GM23338 (cell line): ENCODE measurements around the gene SERGEF. TPM values are rescaled to one million over a fixed set of nuclear protein-coding genes. Genes with fewer than 3 reads are reported as not detected.

Source experiments
- ATAC-seq: fragments of 200-7000 bp; cut with Tn5 transposase; 3 replicates; pipeline ENCODE4 v1.9.1; 2020
- DNase-seq: peaks from one replicate; pipeline ENCODE4 v3.0.0-alpha.2; 2015; ENCODE audit warnings: low spot score
- H2AFZ ChIP-seq: fragments of 200-600 bp; sonication (generic); 2 replicates; pipeline ENCODE4 v1.8.0; 2016; ENCODE audit warnings: antibody characterized with exemption, mild to moderate bottlenecking, moderate library complexity
- H3F3A ChIP-seq: fragments of 200-600 bp; sonication (generic); replicated peaks from 2 replicates; pipeline ENCODE4 v1.8.0; 2017; ENCODE audit warnings: antibody characterized with exemption, mixed run types, low read depth
- H3K27ac ChIP-seq: fragments of 200-600 bp; sonication (generic); 2 replicates; pipeline ENCODE4 v1.6.1; 2016; ENCODE audit warnings: low read depth
- H3K27me3 ChIP-seq: fragments of 200-600 bp; sonication (generic); 2 replicates; pipeline ENCODE4 v1.8.0; 2016; ENCODE audit warnings: mild to moderate bottlenecking, mixed run types, moderate library complexity; ENCODE audit not compliant: insufficient read depth
- H3K36me3 ChIP-seq: fragments of 200-600 bp; sonication (generic); 2 replicates; pipeline ENCODE4 v1.8.0; 2016; ENCODE audit warnings: mild to moderate bottlenecking; ENCODE audit not compliant: insufficient read depth
- H3K4me1 ChIP-seq: fragments of 200-600 bp; sonication (generic); 2 replicates; pipeline ENCODE4 v1.8.0; 2016; ENCODE audit warnings: mild to moderate bottlenecking, moderate library complexity; ENCODE audit not compliant: insufficient read depth
- H3K4me2 ChIP-seq: fragments of 200-600 bp; sonication (generic); 2 replicates; pipeline ENCODE4 v1.7.1; 2017; ENCODE audit warnings: mixed run types
- H3K4me3 ChIP-seq: fragments of 200-600 bp; sonication (generic); 2 replicates; pipeline ENCODE4 v1.6.1; 2016; ENCODE audit warnings: mixed run types
- H3K79me2 ChIP-seq: fragments of 200-600 bp; sonication (generic); replicated peaks from 2 replicates; pipeline ENCODE4 v1.8.0; 2017; ENCODE audit warnings: mild to moderate bottlenecking; ENCODE audit not compliant: insufficient read depth
- H3K9me2 ChIP-seq: fragments of 200-600 bp; sonication (generic); 2 replicates; pipeline ENCODE4 v1.8.0; 2017; ENCODE audit not compliant: insufficient read depth
- H4K20me1 ChIP-seq: fragments of 200-600 bp; sonication (generic); replicated peaks from 2 replicates; pipeline ENCODE4 v1.8.0; 2017; ENCODE audit warnings: mild to moderate bottlenecking; ENCODE audit not compliant: insufficient read depth
- H3K27ac Mint-ChIP-seq: 2 replicates; pipeline ENCODE4 v1.8.0; 2020; ENCODE audit warnings: inconsistent platforms, mild to moderate bottlenecking, moderate library complexity, mixed read lengths
- H3K27me3 Mint-ChIP-seq: 3 replicates; pipeline ENCODE4 v1.8.0; 2022; ENCODE audit warnings: low read depth, mild to moderate bottlenecking, moderate library complexity, mixed read lengths, inconsistent platforms; ENCODE audit not compliant: insufficient read depth, poor library complexity
- H3K36me3 Mint-ChIP-seq: 3 replicates; pipeline ENCODE4 v1.8.0; 2021; ENCODE audit warnings: low read depth, mild to moderate bottlenecking, inconsistent platforms, moderate library complexity, mixed read lengths
- H3K4me1 Mint-ChIP-seq: 3 replicates; pipeline ENCODE4 v1.8.0; 2020; ENCODE audit warnings: mild to moderate bottlenecking, inconsistent platforms, mixed read lengths
- H3K4me3 Mint-ChIP-seq: 3 replicates; pipeline ENCODE4 v1.8.0; 2021; ENCODE audit warnings: moderate library complexity, mild to moderate bottlenecking, inconsistent platforms, mixed read lengths
- H3K9me3 Mint-ChIP-seq: 3 replicates; pipeline ENCODE4 v1.8.0; 2020; ENCODE audit warnings: moderate library complexity, mild to moderate bottlenecking, inconsistent platforms, mixed read lengths
- CREB1 ChIP-seq: fragments of 250-450 bp; sonication (Bioruptor Pico); IDR thresholded peaks from 2 replicates; pipeline ENCODE4 v1.5.0; 2020; ENCODE audit warnings: low read depth, mild to moderate bottlenecking, moderate library complexity
- EZH2 ChIP-seq: fragments of 200-600 bp; sonication (generic); IDR thresholded peaks from one replicate; pipeline ENCODE4 v1.8.0; 2017; ENCODE audit warnings: antibody characterized with exemption, mild to moderate bottlenecking, low read depth; ENCODE audit not compliant: unreplicated experiment
- EZH2phosphoT487 ChIP-seq: fragments of 200-600 bp; sonication (generic); IDR thresholded peaks from one replicate; pipeline ENCODE4 v1.8.1; 2018; ENCODE audit warnings: antibody characterized with exemption; ENCODE audit not compliant: unreplicated experiment
- NANOG ChIP-seq: IDR thresholded peaks from 2 replicates; pipeline ENCODE4 v1.6.1; 2016; ENCODE audit warnings: antibody characterized with exemption, borderline replicate concordance
- POLR2AphosphoS5 ChIP-seq: IDR thresholded peaks from 2 replicates; pipeline ENCODE4 v1.6.1; 2016; ENCODE audit warnings: antibody characterized with exemption, low read depth
- STAT1 ChIP-seq: IDR thresholded peaks from one replicate; pipeline ENCODE4 v1.6.1; 2016; ENCODE audit warnings: antibody characterized with exemption; ENCODE audit not compliant: unreplicated experiment
- ZNF114 ChIP-seq: fragments of 250-450 bp; sonication (Bioruptor Pico); IDR thresholded peaks from 2 replicates; pipeline ENCODE4 v1.5.0; 2020; ENCODE audit warnings: mild to moderate bottlenecking, moderate library complexity
- ZNF331 ChIP-seq: fragments of 250-450 bp; sonication (Bioruptor Pico); IDR thresholded peaks from 2 replicates; pipeline ENCODE4 v1.5.0; 2020; ENCODE audit warnings: low read depth, mild to moderate bottlenecking, moderate library complexity
- polyA plus RNA-seq: library from polyadenylated mRNA; unstranded; fragments of >200 nt; fragmentation: Nextera tagmentation; extraction: Ambion mirVana; gene quantifications from 2 replicates; pipeline ENCODE4 v1.2.1, GENCODE V29; 2016
- total RNA-seq: library from RNA; depleted of rRNA; stranded (reverse); fragments of >200 nt; shearing (Covaris generic); gene quantifications from 2 replicates; pipeline ENCODE4 v1.2.3, GENCODE V29; 2014
- TF ChIP-seq, protein P1 (sequence below), 2 experiments: fragments of 200-600 bp in 1 of 2; sonication (generic) in 1 of 2; conservative IDR thresholded peaks; 2 replicates each; pipeline versions ENCODE4 v1.5.1 to v1.6.1; 2016 to 2017; ENCODE audit warnings: antibody characterized with exemption in 2 of 2, low read depth in 2 of 2, mild to moderate bottlenecking in 2 of 2, moderate library complexity in 1 of 2
- TF ChIP-seq, protein P2 (sequence below): IDR thresholded peaks from 2 replicates; pipeline ENCODE4 v1.6.1; 2016; ENCODE audit warnings: antibody characterized with exemption
- TF ChIP-seq, protein P3 (sequence below): IDR thresholded peaks from one replicate; pipeline ENCODE4 v1.6.1; 2018; ENCODE audit warnings: antibody characterized with exemption; ENCODE audit not compliant: unreplicated experiment
- TF ChIP-seq, protein P4 (sequence below): fragments of 250-450 bp; sonication (Bioruptor Pico); IDR thresholded peaks from 2 replicates; pipeline ENCODE4 v1.5.0; 2020; ENCODE audit warnings: mild to moderate bottlenecking, moderate library complexity

The SERGEF gene
- total and polyA plus RNA-seq, 2 experiments from 2014 or later = 24.2 to 27.9 TPM

DNA sequence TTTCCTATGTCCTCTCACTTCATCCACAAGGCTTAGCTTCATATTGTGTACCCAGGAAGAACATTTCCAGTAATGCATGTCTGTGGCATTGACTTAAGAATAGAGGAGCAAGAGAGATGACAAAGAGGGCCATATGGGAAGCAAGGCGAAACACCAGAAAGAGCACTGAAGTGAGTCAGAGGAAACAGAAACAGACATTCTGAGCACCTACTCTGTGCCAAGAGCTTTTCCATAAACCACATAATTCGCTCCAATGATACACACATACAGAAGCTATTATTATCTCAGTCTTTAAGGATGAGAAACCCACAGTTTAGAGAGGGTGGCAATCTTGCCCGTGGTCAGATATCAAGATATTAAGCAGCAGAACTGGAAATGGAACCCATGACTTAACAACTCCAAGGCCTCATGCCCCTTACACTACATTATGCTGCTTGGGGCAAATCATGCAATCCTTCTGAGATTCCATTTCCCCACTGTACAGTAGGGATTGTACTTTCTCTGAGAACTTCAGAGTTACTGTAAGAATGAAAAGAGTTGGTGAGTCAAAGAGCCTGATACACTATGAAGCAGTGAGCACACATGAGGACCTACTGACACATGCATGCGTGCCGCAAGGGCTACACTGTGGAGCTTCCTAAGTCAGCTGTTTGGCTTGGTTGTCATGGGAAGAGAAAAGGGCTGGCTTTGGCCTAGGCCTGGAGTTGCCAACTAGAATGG, 151.7 kb downstream of the SERGEF start (continued):
- TF ChIP-seq STAT1 = no peak
- TF ChIP-seq, protein P1, sequence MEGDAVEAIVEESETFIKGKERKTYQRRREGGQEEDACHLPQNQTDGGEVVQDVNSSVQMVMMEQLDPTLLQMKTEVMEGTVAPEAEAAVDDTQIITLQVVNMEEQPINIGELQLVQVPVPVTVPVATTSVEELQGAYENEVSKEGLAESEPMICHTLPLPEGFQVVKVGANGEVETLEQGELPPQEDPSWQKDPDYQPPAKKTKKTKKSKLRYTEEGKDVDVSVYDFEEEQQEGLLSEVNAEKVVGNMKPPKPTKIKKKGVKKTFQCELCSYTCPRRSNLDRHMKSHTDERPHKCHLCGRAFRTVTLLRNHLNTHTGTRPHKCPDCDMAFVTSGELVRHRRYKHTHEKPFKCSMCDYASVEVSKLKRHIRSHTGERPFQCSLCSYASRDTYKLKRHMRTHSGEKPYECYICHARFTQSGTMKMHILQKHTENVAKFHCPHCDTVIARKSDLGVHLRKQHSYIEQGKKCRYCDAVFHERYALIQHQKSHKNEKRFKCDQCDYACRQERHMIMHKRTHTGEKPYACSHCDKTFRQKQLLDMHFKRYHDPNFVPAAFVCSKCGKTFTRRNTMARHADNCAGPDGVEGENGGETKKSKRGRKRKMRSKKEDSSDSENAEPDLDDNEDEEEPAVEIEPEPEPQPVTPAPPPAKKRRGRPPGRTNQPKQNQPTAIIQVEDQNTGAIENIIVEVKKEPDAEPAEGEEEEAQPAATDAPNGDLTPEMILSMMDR (conservative IDR thresholded peaks at IDR 0.05; ENCODE audit: low read depth in 2 of 2) = no peak
- TF ChIP-seq CREB1 (CRISPR knock-in tag) = no peak
- TF ChIP-seq POLR2AphosphoS5 = no peak
- TF ChIP-seq, protein P2, sequence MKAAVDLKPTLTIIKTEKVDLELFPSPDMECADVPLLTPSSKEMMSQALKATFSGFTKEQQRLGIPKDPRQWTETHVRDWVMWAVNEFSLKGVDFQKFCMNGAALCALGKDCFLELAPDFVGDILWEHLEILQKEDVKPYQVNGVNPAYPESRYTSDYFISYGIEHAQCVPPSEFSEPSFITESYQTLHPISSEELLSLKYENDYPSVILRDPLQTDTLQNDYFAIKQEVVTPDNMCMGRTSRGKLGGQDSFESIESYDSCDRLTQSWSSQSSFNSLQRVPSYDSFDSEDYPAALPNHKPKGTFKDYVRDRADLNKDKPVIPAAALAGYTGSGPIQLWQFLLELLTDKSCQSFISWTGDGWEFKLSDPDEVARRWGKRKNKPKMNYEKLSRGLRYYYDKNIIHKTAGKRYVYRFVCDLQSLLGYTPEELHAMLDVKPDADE = no peak

DNA sequence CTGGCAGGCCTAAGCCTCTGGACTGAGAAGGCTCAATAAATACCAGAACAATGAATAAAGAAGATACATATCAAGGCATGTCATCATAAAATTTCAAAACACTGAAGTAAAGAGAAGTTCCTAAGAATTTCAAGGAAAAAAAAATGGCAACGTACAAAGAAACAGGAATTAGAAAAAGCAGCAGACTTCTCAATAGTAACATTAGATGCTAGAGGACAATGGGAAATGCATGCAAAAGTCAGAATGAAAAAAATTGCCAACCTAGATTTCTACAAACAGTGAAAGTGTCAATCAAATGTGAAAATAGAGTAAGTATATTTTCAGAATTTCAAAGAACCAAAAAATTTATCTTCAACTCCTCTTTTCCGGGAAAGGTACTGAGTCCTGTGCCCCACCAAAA, 153.3 kb downstream of the SERGEF start:
- ATAC-seq (no peak), DNase-seq (no peak)
- H3K27me3 ChIP-seq = no peaks in the 10 kb centered on the region
- H3K4me3 ChIP-seq = no peak overlapping the region
- Mint-ChIP-seq H3K4me3 (no peak overlapping the region), H3K9me3 (no peaks in the 10 kb centered on the region), H3K27ac (no peak overlapping the region), H3K27me3 (peaks cover 2% of the 10 kb centered on the region), H3K4me1 (peaks cover 18% of the 10 kb centered on the region), H3K36me3 (0 out of 3 replicates have a peak, but pooled peaks cover 2% of the 10 kb centered on the region)
- H3F3A ChIP-seq = no peaks in the 10 kb centered on the region
- no peak overlapping the region for H3K27ac ChIP-seq
- peaks cover 13% of the 10 kb centered on the region for H3K4me1 ChIP-seq
- H3K9me2 ChIP-seq = no peaks in the 10 kb centered on the region
- H3K79me2 ChIP-seq = no peaks in the 10 kb centered on the region
- H3K4me2 ChIP-seq = no peak overlapping the region
- no peaks in the 10 kb centered on the region for H3K36me3 ChIP-seq
- peaks cover 5% of the 10 kb centered on the region; the same call in 1 of the 2 replicates for H4K20me1 ChIP-seq
- no peak overlapping the region for H2AFZ ChIP-seq
- TF ChIP-seq NANOG (no peak), EZH2 (no peak), ZNF331 (CRISPR knock-in tag) (no peak), ZNF114 (CRISPR knock-in tag) (no peak), STAT1 (no peak), EZH2phosphoT487 (no peak), CREB1 (CRISPR knock-in tag) (no peak)
- TF ChIP-seq, protein P3, sequence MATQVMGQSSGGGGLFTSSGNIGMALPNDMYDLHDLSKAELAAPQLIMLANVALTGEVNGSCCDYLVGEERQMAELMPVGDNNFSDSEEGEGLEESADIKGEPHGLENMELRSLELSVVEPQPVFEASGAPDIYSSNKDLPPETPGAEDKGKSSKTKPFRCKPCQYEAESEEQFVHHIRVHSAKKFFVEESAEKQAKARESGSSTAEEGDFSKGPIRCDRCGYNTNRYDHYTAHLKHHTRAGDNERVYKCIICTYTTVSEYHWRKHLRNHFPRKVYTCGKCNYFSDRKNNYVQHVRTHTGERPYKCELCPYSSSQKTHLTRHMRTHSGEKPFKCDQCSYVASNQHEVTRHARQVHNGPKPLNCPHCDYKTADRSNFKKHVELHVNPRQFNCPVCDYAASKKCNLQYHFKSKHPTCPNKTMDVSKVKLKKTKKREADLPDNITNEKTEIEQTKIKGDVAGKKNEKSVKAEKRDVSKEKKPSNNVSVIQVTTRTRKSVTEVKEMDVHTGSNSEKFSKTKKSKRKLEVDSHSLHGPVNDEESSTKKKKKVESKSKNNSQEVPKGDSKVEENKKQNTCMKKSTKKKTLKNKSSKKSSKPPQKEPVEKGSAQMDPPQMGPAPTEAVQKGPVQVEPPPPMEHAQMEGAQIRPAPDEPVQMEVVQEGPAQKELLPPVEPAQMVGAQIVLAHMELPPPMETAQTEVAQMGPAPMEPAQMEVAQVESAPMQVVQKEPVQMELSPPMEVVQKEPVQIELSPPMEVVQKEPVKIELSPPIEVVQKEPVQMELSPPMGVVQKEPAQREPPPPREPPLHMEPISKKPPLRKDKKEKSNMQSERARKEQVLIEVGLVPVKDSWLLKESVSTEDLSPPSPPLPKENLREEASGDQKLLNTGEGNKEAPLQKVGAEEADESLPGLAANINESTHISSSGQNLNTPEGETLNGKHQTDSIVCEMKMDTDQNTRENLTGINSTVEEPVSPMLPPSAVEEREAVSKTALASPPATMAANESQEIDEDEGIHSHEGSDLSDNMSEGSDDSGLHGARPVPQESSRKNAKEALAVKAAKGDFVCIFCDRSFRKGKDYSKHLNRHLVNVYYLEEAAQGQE = no peak
- TF ChIP-seq, protein P4, sequence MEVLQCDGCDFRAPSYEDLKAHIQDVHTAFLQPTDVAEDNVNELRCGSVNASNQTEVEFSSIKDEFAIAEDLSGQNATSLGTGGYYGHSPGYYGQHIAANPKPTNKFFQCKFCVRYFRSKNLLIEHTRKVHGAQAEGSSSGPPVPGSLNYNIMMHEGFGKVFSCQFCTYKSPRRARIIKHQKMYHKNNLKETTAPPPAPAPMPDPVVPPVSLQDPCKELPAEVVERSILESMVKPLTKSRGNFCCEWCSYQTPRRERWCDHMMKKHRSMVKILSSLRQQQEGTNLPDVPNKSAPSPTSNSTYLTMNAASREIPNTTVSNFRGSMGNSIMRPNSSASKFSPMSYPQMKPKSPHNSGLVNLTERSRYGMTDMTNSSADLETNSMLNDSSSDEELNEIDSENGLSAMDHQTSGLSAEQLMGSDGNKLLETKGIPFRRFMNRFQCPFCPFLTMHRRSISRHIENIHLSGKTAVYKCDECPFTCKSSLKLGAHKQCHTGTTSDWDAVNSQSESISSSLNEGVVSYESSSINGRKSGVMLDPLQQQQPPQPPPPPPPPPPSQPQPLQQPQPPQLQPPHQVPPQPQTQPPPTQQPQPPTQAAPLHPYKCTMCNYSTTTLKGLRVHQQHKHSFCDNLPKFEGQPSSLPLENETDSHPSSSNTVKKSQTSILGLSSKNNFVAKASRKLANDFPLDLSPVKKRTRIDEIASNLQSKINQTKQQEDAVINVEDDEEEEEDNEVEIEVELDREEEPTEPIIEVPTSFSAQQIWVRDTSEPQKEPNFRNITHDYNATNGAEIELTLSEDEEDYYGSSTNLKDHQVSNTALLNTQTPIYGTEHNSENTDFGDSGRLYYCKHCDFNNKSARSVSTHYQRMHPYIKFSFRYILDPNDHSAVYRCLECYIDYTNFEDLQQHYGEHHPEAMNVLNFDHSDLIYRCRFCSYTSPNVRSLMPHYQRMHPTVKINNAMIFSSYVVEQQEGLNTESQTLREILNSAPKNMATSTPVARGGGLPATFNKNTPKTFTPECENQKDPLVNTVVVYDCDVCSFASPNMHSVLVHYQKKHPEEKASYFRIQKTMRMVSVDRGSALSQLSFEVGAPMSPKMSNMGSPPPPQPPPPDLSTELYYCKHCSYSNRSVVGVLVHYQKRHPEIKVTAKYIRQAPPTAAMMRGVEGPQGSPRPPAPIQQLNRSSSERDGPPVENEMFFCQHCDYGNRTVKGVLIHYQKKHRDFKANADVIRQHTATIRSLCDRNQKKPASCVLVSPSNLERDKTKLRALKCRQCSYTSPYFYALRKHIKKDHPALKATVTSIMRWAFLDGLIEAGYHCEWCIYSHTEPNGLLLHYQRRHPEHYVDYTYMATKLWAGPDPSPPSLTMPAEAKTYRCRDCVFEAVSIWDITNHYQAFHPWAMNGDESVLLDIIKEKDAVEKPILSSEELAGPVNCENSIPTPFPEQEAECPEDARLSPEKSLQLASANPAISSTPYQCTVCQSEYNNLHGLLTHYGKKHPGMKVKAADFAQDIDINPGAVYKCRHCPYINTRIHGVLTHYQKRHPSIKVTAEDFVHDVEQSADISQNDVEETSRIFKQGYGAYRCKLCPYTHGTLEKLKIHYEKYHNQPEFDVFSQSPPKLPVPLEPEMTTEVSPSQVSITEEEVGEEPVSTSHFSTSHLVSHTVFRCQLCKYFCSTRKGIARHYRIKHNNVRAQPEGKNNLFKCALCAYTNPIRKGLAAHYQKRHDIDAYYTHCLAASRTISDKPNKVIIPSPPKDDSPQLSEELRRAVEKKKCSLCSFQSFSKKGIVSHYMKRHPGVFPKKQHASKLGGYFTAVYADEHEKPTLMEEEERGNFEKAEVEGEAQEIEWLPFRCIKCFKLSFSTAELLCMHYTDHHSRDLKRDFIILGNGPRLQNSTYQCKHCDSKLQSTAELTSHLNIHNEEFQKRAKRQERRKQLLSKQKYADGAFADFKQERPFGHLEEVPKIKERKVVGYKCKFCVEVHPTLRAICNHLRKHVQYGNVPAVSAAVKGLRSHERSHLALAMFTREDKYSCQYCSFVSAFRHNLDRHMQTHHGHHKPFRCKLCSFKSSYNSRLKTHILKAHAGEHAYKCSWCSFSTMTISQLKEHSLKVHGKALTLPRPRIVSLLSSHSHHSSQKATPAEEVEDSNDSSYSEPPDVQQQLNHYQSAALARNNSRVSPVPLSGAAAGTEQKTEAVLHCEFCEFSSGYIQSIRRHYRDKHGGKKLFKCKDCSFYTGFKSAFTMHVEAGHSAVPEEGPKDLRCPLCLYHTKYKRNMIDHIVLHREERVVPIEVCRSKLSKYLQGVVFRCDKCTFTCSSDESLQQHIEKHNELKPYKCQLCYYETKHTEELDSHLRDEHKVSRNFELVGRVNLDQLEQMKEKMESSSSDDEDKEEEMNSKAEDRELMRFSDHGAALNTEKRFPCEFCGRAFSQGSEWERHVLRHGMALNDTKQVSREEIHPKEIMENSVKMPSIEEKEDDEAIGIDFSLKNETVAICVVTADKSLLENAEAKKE = no peak
